ENCODE measurements around the gene TTC39A.

The TTC39A gene

GRCh38 chr1:51330331-51331201, at the start of gene TTC39A:
TSS of gene TTC39A (minus strand) at chr1:51330562. CDS start at chr1:51330477, 85 bp downstream.
- no peak for DNase-seq (ENCODE audit: low read depth in 2 of 2, low spot score in 1 of 2)

GRCh38 chr1:51378871-51379270, 48.5 kb upstream of the TTC39A start:
- DNase-seq (ENCODE audit: low read depth in 2 of 2, low spot score in 1 of 2): no peak

- DNase-seq (ENCODE audit: low read depth in 2 of 2, low spot score in 1 of 2): no peak
Observed at GRCh38 chr1:51373898-51374297, 43.5 kb upstream of the TTC39A start.

- DNase-seq (ENCODE audit: low read depth in 2 of 2, low spot score in 1 of 2): no peak
Observed at GRCh38 chr1:51372561-51372960, 42.2 kb upstream of the TTC39A start.

- no peak for DNase-seq (ENCODE audit: low read depth in 2 of 2, low spot score in 1 of 2)
Observed at GRCh38 chr1:51369171-51369570, 38.8 kb upstream of the TTC39A start.

- no peak for DNase-seq (ENCODE audit: low read depth in 2 of 2, low spot score in 1 of 2)
Observed at GRCh38 chr1:51365774-51366173, 35.4 kb upstream of the TTC39A start.

GRCh38 chr1:51359879-51360278, 29.5 kb upstream of the TTC39A start:
- no peak for DNase-seq (ENCODE audit: low read depth in 2 of 2, low spot score in 1 of 2)

- no peak for DNase-seq (ENCODE audit: low read depth in 2 of 2, low spot score in 1 of 2)
Observed at GRCh38 chr1:51355382-51355781, 25.0 kb upstream of the TTC39A start.

GRCh38 chr1:51354416-51354815, 24.1 kb upstream of the TTC39A start:
- no peak for DNase-seq (ENCODE audit: low read depth in 2 of 2, low spot score in 1 of 2)

- DNase-seq (ENCODE audit: low read depth in 2 of 2, low spot score in 1 of 2): no peak
Observed at GRCh38 chr1:51351907-51352306, 21.5 kb upstream of the TTC39A start.

- DNase-seq (ENCODE audit: low read depth in 2 of 2, low spot score in 1 of 2): no peak
Observed at GRCh38 chr1:51349862-51350261, 19.5 kb upstream of the TTC39A start.

- no peak for DNase-seq (ENCODE audit: low read depth in 2 of 2, low spot score in 1 of 2)
Observed at GRCh38 chr1:51348147-51348527, 17.8 kb upstream of the TTC39A start.

- no peak for DNase-seq (ENCODE audit: low read depth in 2 of 2, low spot score in 1 of 2)
Observed at GRCh38 chr1:51347398-51348146, 17.2 kb upstream of the TTC39A start.

GRCh38 chr1:51346086-51346942, 16.0 kb upstream of the TTC39A start:
- DNase-seq (ENCODE audit: low read depth in 2 of 2, low spot score in 1 of 2): no peak

- no peak for DNase-seq (ENCODE audit: low read depth in 2 of 2, low spot score in 1 of 2)
Observed at GRCh38 chr1:51345300-51345687, 14.9 kb upstream of the TTC39A start.

GRCh38 chr1:51344602-51345299, 14.4 kb upstream of the TTC39A start:
- no peak for DNase-seq (ENCODE audit: low read depth in 2 of 2, low spot score in 1 of 2)

- no peak for DNase-seq (ENCODE audit: low read depth in 2 of 2, low spot score in 1 of 2)
Observed at GRCh38 chr1:51344276-51344601, 13.9 kb upstream of the TTC39A start.

- DNase-seq (ENCODE audit: low read depth in 2 of 2, low spot score in 1 of 2): no peak
Observed at GRCh38 chr1:51343624-51344023, 13.3 kb upstream of the TTC39A start.

- no peak for DNase-seq (ENCODE audit: low read depth in 2 of 2, low spot score in 1 of 2)
Observed at GRCh38 chr1:51342591-51343206, 12.3 kb upstream of the TTC39A start.

- DNase-seq (ENCODE audit: low read depth in 2 of 2, low spot score in 1 of 2): no peak
Observed at GRCh38 chr1:51341876-51342496, 11.6 kb upstream of the TTC39A start.
